ENCODE data around the gene CC2D1A.

GRCh38 chr19:13968999-13969398 is 63.0 kb downstream of the CC2D1A start:
- no peak for TF ChIP-seq POLR2A (IDR thresholded peaks at IDR 0.05)
- no peak for TF ChIP-seq CTCF (IDR thresholded peaks at IDR 0.05)
